GM21529 (cell line): ENCODE measurements around the gene GADD45B.
"Not testable (repeated sequence)": the region's sequence is repeated elsewhere in the genome, so short reads cannot be mapped to it uniquely, and the experiment has no call there.

ENCODE experiments used
- ATAC-seq: cut with Tn5 transposase; IDR thresholded peaks from one replicate; pipeline ENCODE4 v1.9.1; 2021; ENCODE audit not compliant: unreplicated experiment

GADD45B gene

GRCh38 chr19:2512523-2513431, 36.9 kb downstream of the GADD45B start:
- no peak for ATAC-seq

- ATAC-seq: no peak
Measured at GRCh38 chr19:2514981-2515518, 39.1 kb downstream of the GADD45B start.

- ATAC-seq: no peak
Measured at GRCh38 chr19:2516727-2517126, 40.8 kb downstream of the GADD45B start.

GRCh38 chr19:2517881-2518601, 42.1 kb downstream of the GADD45B start:
- ATAC-seq: no peak

- not testable (repeated sequence) for ATAC-seq
Measured at GRCh38 chr19:2518856-2519255, 42.9 kb downstream of the GADD45B start.

- no peak for ATAC-seq
Measured at GRCh38 chr19:2519482-2519881, 43.6 kb downstream of the GADD45B start.

- ATAC-seq: no peak
Measured at GRCh38 chr19:2523630-2524311, 47.8 kb downstream of the GADD45B start.

- no peak for ATAC-seq
Measured at GRCh38 chr19:2524361-2524839, 48.5 kb downstream of the GADD45B start.

- ATAC-seq: no peak
Measured at GRCh38 chr19:2524840-2525723, 49.2 kb downstream of the GADD45B start.

GRCh38 chr19:2527171-2527570, 51.2 kb downstream of the GADD45B start:
- no peak for ATAC-seq

GRCh38 chr19:2527686-2528085, 51.8 kb downstream of the GADD45B start:
- no peak for ATAC-seq
